Stimulated activated CD4-positive, alpha-beta T cell treated with anti-CD3 and anti-CD28 coated beads, Interleukin-2, amount 100 ng/mL, for 4 hours (primary cell): Measurements from ENCODE around the gene ACBD6.

Source experiments
- DNase-seq: peaks from one replicate; pipeline ENCODE4 v3.0.0-alpha.2; 2020; ENCODE audit warnings: low read depth

ACBD6 gene

DNA sequence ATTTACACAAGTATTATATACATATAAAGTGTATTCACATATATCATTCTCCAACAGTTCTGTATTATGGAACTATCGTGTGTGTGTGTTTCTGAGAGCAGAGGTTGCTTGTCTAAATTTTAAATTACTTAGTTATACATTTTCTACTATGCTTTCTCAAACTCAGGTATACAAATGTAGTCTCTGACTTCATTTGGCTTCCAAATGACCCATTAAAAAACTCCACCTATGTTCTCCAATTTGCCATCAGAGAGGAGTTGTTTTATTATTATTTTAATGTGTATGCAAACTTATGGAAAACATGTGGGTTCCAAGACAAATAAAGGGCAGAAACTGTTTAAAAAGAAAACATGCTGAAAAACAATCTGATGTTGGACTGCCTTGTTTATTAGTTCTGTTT, 131.8 kb downstream of the ACBD6 start:
- DNase-seq: no peak

DNA sequence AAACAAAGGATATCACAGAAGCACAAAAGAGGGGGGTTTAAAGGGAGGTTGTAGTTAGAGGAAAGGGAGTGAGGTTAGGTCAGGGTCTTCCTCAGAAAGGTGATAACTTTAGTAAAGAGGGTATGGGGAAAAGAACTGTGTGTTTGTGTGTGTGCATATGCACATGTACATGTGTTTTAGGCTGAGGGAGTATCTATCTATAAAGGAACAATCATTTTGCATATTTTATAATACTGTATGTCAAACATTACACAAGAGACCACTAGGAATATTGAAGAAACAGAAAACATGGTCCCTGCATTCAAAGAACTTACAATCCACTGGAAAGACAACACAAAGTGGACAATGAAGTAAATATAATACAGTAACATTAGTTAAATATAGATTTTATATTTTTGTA, 132.2 kb downstream of the ACBD6 start:
- DNase-seq: no peak

DNA sequence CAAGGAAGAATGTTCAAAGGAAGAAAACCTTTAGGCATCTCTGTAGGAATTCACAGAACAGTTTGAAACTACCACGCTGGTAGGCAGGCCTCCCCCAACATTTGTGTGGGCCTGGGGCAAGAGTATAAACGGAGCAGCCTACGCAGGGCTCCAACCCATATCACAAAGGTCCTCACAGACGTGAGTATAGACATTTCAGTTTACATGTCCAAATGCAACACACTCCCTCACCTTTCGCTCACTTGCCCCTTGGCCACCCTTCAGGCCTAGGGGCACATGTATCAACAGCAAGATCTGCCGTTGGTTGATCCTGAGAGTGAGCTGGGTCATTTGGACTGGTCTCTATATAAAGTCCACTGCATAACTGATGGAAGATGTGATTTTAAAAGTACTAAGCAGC, 133.3 kb downstream of the ACBD6 start:
- no peak for DNase-seq

DNA sequence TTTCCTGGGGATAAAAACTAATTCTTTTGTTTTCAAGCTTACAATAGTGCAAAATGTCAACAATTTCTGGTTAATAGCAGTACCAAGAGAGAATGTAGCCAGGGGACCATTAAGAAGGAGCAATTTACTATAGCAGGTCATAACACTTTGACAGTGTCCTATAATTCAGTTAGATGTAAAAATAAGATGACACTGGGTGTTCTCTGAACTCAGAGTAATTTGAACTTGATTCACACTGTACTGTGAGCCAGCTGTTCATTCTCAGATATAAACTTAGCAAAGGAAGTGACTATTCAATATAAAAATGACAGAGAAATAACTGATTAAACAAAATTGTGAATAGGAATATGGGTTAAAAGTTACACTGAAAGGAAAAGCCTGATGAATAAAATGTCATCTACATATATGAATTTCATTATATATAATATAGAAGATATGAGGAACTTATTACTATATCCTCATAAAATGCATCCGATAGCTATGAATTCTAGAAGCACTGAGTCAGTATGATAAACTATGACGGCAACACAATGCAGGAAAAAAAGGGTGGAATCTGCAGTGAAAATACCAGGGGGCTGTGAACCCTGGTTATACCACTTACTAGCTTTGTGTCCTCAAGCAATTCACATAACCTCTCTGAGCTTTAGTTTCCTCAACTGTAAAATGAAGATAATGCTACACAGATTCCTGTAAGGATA, 135.9 kb downstream of the ACBD6 start:
- no peak for DNase-seq

DNA sequence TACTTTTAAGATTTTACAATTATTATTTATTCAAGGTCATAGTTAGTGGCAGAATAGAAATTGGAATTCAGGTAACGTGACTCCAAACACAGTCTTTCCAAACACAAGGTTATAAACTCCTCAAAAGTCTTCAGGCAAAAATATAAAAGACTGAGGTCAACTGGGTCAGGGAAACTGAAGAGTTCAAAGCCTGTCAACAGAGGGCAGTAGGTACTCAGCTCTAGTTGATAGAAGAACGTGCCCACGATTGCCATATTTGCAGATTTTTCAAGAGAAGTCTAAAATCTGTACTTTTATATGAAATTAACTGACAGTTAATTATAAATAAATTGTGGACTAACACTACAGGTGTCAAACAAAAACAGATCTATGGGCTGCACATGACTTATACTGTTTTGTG, 137.3 kb downstream of the ACBD6 start:
- no peak for DNase-seq

GRCh38 chr1:180363246-180363995, 139.0 kb downstream of the ACBD6 start:
- no peak for DNase-seq

DNA sequence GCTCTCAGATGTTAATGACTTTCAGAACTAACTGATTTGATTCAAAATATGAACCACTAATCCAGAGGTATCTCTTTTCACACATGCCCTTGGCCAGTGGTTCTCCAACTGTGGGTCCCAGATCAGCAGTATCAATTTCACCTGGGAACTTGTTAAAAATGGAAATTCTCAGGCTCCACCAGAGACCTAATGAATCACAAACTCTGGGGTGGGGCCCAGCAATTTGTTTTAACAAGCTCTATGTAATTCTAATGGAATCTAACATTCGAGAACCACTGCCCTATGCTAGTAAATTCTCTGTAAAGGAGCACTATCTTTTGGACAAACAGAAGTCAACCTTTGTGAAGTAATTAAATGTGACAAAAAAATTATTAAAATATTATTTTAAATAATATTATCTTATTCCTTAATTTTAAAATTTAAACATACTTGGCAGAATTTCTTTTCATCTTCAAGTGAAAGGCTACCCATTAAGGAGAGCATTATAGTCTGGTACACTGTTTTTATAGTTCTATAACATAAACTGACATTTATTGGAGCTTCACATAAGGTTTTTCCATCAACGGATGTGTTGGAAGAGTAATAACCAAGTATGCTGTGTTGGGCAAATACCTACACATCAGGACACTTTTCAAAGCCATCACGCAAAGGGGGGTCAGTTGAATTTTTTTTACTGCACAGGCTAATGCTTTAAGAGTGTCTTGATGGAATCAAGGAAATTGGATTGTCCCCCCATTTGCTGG, 141.9 kb downstream of the ACBD6 start:
- no peak for DNase-seq

DNA sequence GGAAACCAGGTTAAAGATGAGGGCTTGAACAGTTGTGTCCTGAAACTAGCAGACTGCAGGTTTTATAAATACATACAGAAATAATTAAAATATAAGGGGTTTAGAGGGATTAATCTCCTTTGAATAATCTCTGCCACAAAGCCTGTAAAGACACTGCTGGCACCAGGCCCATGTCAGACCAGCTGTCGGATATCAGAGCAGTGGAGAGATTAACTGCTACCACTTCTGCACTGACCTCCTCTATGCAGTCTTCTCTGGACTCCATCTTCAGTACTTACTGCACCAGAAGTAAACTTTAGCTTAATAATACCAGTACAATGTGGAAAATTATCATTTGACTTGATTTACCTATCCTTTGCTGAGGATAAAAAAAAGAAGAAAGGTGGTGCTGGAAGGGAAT, 143.7 kb downstream of the ACBD6 start:
- DNase-seq: no peak

- DNase-seq: no peak
Observed at GRCh38 chr1:180353945-180354344, 148.4 kb downstream of the ACBD6 start.

- no peak for DNase-seq
Observed at GRCh38 chr1:180352588-180352987, 149.8 kb downstream of the ACBD6 start.

GRCh38 chr1:180352021-180352420, 150.4 kb downstream of the ACBD6 start:
- DNase-seq: no peak

- DNase-seq: no peak
Observed at GRCh38 chr1:180345148-180345547, 157.2 kb downstream of the ACBD6 start.

- no peak for DNase-seq
Observed at GRCh38 chr1:180343921-180344769, 158.2 kb downstream of the ACBD6 start.

GRCh38 chr1:180327089-180327488, 175.3 kb downstream of the ACBD6 start:
- DNase-seq: no peak

- DNase-seq: no peak
Observed at GRCh38 chr1:180312926-180313325, 189.5 kb downstream of the ACBD6 start.

- DNase-seq: no peak
Observed at GRCh38 chr1:180311011-180311730, 191.2 kb downstream of the ACBD6 start.

DNA sequence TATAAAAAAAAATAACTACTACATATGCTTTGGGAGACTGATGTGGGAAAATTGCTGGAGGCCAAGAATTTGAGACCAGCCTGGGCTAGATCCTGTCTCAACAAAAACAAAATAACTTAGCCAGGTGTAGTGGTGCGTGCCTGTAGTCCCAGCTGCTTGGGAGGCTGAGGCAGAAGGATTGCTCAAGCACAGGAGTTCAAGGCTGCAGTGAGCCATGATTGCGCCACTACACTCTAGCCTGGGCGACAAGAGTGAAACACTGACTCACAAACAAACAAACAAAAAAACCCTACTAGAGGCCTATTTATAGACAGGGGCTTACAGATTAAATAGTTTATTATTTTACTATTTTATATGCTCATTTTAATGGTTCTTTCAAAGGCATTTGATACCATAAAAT, 192.3 kb downstream of the ACBD6 start:
- no peak for DNase-seq

DNA sequence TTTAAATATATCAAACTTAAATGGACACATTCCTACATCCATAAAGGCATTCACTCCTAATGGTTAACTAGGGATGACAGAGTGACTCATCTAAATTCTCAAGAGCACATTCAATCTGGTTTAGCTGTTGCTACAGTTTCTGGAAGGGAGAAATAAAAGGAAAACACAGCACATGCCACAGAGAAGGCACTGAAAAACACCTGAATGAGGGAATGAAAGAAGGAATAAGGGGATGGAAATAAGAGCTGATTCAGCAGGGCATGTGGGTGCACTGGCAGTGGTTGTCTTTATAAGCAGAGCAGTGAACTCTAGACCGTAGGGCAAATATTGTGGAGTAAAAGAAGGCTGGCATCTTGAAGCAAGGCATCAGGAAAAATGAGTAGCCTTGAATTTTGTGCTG, 193.0 kb downstream of the ACBD6 start:
- DNase-seq: no peak

DNA sequence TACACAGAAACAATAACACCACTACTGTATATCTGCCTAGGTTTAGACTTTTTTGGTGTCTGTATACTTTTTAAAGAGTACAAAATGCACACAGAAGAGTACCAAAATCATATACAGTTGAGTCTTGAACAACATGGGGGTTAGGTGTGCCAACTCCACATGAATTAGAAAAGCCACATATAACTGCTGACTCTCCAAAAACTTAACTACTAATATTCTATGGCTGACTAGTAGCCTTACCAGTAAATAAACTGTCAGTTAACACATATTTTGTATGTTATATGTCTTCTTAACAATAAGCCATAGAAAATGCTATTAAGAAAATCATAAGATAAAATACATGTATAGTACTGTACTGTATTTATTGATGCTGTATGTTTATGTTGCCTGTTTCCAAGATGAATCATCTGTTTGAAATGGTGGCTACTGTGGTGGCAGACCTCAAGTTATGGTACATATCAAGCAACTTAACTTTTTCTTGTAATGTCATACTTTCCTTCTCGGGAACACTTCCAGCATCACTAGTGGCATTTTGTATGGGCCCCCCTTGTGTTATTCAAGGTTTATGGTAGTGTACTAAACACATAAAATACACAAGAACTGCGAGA, 201.1 kb downstream of the ACBD6 start:
- DNase-seq: no peak

- no peak for DNase-seq
Observed at GRCh38 chr1:180299479-180300221, 202.7 kb downstream of the ACBD6 start.
